ENCODE results near the gene PLEKHA6. TPM values are rescaled to one million over a fixed set of nuclear protein-coding genes. Genes with fewer than 3 reads are reported as not detected.

The PLEKHA6 gene
- polyA plus RNA-seq, 3 donors = 0.08 TPM; not detected in 1

DNA sequence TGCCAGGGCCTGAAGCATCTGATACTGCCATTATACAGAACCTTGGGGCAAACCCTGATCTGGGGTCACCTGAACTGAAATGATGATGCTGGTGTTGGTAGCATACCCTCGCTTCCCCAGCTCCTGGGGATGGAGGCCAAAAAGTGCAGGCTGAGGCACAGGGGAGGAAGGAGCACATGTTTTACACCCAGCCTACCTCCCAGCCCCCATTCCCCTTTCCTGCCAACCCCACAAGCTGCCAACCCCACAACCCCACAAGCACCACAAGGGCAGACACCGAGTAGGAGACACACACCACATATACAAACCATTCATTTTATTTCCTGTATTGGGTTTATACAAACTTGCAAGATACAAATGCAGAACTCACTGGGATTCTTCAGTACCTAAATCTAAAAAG lies 141.2 kb downstream of the PLEKHA6 start:
- Histone ChIP-seq H3K9ac (ENCODE audit: insufficient read depth, low read length, poor library complexity, severe bottlenecking) (no peak overlapping the region), H3K4me2 (replicated peaks; ENCODE audit: extremely low read depth, low read length, poor library complexity, severe bottlenecking) (no peak overlapping the region), H2AFZ (ENCODE audit: insufficient read depth, low read depth, low read length, poor library complexity, severe bottlenecking) (no peak overlapping the region), H3K79me2 (ENCODE audit: insufficient read depth, low read length) (no peaks in the 10 kb centered on the region), H3K27ac (ENCODE audit: low read depth in 1 of 2, low read length in 2 of 2) (no peak overlapping the region), H3K4me3 (replicated peaks in 1 of 3; ENCODE audit: low read depth in 2 of 3, low read length in 3 of 3) (no peak overlapping the region), H3K9me3 (replicated peaks in 1 of 2; ENCODE audit: control insufficient read depth in 1 of 2, insufficient read depth in 1 of 2, low read length in 2 of 2) (no peaks in the 10 kb centered on the region), H3K4me1 (ENCODE audit: control insufficient read depth in 1 of 2, insufficient read depth in 2 of 2, low read length in 2 of 2) (peaks cover 7 to 8% of the 10 kb centered on the region in 2 donors), H4K20me1 (ENCODE audit: insufficient read depth, low read length) (no peaks in the 10 kb centered on the region), H3K36me3 (replicated peaks in 1 of 2; ENCODE audit: control insufficient read depth in 1 of 2, insufficient read depth in 2 of 2, low read length in 2 of 2) (no peaks in the 10 kb centered on the region), H3K27me3 (ENCODE audit: control insufficient read depth in 2 of 2, insufficient read depth in 2 of 2, low read length in 2 of 2) (peaks cover 0 to 2% of the 10 kb centered on the region in 2 donors)
- no peaks in the 10 kb centered on the region for H3K36me3 Mint-ChIP-seq
- intact Hi-C loops (cut with micrococcal nuclease) = loop anchor here in 1 of 2 donors (5.0 kb wide), 1 partner anchor 144 kb away; no protein-coding TSS in a partner anchor
- TF ChIP-seq, protein P1, sequence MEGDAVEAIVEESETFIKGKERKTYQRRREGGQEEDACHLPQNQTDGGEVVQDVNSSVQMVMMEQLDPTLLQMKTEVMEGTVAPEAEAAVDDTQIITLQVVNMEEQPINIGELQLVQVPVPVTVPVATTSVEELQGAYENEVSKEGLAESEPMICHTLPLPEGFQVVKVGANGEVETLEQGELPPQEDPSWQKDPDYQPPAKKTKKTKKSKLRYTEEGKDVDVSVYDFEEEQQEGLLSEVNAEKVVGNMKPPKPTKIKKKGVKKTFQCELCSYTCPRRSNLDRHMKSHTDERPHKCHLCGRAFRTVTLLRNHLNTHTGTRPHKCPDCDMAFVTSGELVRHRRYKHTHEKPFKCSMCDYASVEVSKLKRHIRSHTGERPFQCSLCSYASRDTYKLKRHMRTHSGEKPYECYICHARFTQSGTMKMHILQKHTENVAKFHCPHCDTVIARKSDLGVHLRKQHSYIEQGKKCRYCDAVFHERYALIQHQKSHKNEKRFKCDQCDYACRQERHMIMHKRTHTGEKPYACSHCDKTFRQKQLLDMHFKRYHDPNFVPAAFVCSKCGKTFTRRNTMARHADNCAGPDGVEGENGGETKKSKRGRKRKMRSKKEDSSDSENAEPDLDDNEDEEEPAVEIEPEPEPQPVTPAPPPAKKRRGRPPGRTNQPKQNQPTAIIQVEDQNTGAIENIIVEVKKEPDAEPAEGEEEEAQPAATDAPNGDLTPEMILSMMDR (IDR thresholded peaks at IDR 0.05) = no peak
- no peak overlapping the region for H3K4me3 Mint-ChIP-seq
- WGBS (ENCODE audit: insufficient coverage) = no CpG with 5 or more reads among the region's 2 CpGs
- H3K27ac Mint-ChIP-seq = no peak overlapping the region
- DNase-seq = no peak
- peaks cover 4 to 6% (median 6%) of the 10 kb centered on the region in 3 donors for H3K27me3 Mint-ChIP-seq (ENCODE audit: low read depth in 3 of 3)
- H3K9me3 Mint-ChIP-seq = peaks cover 0 to 2% (median 0%) of the 10 kb centered on the region in 7 donors
- peaks cover 14% of the 10 kb centered on the region for H3K4me1 Mint-ChIP-seq

DNA sequence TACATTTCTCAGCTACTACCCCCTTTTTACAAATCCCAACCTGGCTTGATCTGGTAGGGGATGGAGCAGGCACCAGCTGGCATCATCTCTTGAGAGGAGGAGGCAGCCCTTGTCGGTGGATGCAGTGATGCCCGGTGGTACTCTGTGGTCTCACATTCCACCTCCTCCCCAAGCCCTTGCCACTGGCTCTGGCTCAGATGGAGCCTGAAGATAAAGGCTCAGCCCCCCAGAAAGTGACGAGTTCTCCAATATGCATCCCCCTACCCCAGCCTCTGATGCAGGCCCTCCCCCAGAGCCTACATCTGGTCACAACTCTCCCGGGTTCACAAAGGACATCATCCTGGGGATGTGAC lies 142.1 kb downstream of the PLEKHA6 start:
- Histone ChIP-seq H2AFZ (ENCODE audit: insufficient read depth, low read depth, low read length, poor library complexity, severe bottlenecking) (no peak overlapping the region), H3K36me3 (replicated peaks in 1 of 2; ENCODE audit: control insufficient read depth in 1 of 2, insufficient read depth in 2 of 2, low read length in 2 of 2) (no peaks in the 10 kb centered on the region)
- H3K9me3 Mint-ChIP-seq = peaks cover 0 to 1% (median 0%) of the 10 kb centered on the region in 7 donors

More for the DNA sequence above, 142.1 kb downstream of the PLEKHA6 start:
- Histone ChIP-seq H3K4me1 (ENCODE audit: control insufficient read depth in 1 of 2, insufficient read depth in 2 of 2, low read length in 2 of 2) (peaks cover 7 to 8% of the 10 kb centered on the region in 2 donors), H3K4me3 (replicated peaks in 1 of 3; ENCODE audit: low read depth in 2 of 3, low read length in 3 of 3) (no peak overlapping the region), H3K9me3 (replicated peaks in 1 of 2; ENCODE audit: control insufficient read depth in 1 of 2, insufficient read depth in 1 of 2, low read length in 2 of 2) (no peaks in the 10 kb centered on the region), H4K20me1 (ENCODE audit: insufficient read depth, low read length) (no peaks in the 10 kb centered on the region), H3K27ac (ENCODE audit: low read depth in 1 of 2, low read length in 2 of 2) (no peak overlapping the region), H3K4me2 (replicated peaks; ENCODE audit: extremely low read depth, low read length, poor library complexity, severe bottlenecking) (no peak overlapping the region), H3K27me3 (ENCODE audit: control insufficient read depth in 2 of 2, insufficient read depth in 2 of 2, low read length in 2 of 2) (peaks cover 0 to 5% of the 10 kb centered on the region in 2 donors), H3K79me2 (ENCODE audit: insufficient read depth, low read length) (no peaks in the 10 kb centered on the region), H3K9ac (ENCODE audit: insufficient read depth, low read length, poor library complexity, severe bottlenecking) (no peak overlapping the region)
- Mint-ChIP-seq H3K4me3 (no peak overlapping the region), H3K27ac (no peak overlapping the region), H3K36me3 (no peaks in the 10 kb centered on the region), H3K4me1 (peaks cover 14% of the 10 kb centered on the region), H3K27me3 (ENCODE audit: low read depth in 3 of 3) (peaks cover 4 to 9% (median 6%) of the 10 kb centered on the region in 3 donors)
- DNase-seq = no peak
- intact Hi-C loops (cut with micrococcal nuclease) = loop anchor here in 1 of 2 donors (5.0 kb wide), 1 partner anchor 145 kb away; no protein-coding TSS in a partner anchor
- TF ChIP-seq, protein P1 (IDR thresholded peaks at IDR 0.05) = no peak
- 92% methylated on average over 4 of the region's 4 CpGs for WGBS (ENCODE audit: insufficient coverage)

Measured in CD14-positive monocyte (primary cell).